Measurements from ENCODE around the gene RARB.

RARB gene

DNA sequence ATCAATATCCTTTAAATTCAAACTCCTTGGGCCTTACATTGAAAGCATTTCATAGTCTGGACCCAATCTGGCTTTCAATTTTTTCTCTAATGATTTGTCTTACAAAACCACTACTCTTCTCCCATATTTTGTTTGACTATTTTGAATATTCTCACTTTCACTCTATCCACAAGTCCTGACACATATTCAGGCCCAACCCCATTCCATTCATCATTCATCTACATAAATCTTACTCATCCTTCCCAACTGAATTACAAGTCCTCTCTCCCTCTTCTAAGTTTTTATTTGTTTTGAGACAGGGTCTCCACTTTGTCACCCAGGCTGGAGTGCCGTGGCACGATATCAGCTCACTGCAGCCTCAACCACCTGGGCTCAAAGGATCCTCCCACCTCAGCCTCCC is 193.0 kb downstream of the RARB start:
- H3K27ac ChIP-seq (ENCODE audit: low read length), result no peak overlapping the region
- H3K27me3 ChIP-seq (ENCODE audit: control insufficient read depth in 1 of 2, insufficient read depth in 2 of 2, low read length in 2 of 2), result no peaks in the 10 kb centered on the region
- no peaks in the 10 kb centered on the region for H3K9me3 ChIP-seq (ENCODE audit: control insufficient read depth in 2 of 2, low read length in 2 of 2)
- no peak overlapping the region for H3K9ac ChIP-seq (ENCODE audit: low read length in 2 of 2)
- peaks cover 13 to 30% of the 10 kb centered on the region in 2 donors for H3K36me3 ChIP-seq (ENCODE audit: control insufficient read depth in 2 of 2, insufficient read depth in 2 of 2, low read length in 2 of 2)
- no peaks in the 10 kb centered on the region for H3K4me1 ChIP-seq (ENCODE audit: control insufficient read depth, insufficient read depth, low read length)
- H3K4me3 ChIP-seq (ENCODE audit: low read length in 2 of 2), result no peak overlapping the region

DNA sequence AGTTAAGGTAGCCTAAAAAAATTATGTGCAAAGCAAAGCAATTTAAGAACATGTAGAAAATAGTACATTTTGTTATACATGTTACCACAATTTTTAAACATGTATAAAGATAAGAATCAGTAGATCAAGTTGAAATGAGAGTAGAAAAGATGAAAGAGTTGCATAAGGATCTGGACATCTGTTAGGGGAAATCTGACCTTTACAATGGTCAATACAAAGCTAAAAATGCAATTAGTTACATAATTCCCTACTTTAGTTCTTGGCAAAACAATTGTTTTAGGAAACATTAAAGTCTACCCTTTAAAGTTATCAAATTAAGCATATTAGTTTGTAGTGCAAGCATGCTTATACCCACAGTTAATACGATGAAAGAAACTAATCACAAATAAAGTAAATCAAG is 203.9 kb downstream of the RARB start:
- no peak overlapping the region for H3K9ac ChIP-seq (ENCODE audit: low read length in 2 of 2)
- H3K4me3 ChIP-seq (ENCODE audit: low read length in 2 of 2), result no peak overlapping the region
- no peaks in the 10 kb centered on the region for H3K4me1 ChIP-seq (ENCODE audit: control insufficient read depth, insufficient read depth, low read length)
- H3K36me3 ChIP-seq (ENCODE audit: control insufficient read depth in 2 of 2, insufficient read depth in 2 of 2, low read length in 2 of 2), result peaks cover 18% of the 10 kb centered on the region in 2 donors
- H3K9me3 ChIP-seq (ENCODE audit: control insufficient read depth in 2 of 2, low read length in 2 of 2), result no peaks in the 10 kb centered on the region
- H3K27me3 ChIP-seq (ENCODE audit: control insufficient read depth in 1 of 2, insufficient read depth in 2 of 2, low read length in 2 of 2), result no peaks in the 10 kb centered on the region
- H3K27ac ChIP-seq (ENCODE audit: low read length), result no peak overlapping the region

DNA sequence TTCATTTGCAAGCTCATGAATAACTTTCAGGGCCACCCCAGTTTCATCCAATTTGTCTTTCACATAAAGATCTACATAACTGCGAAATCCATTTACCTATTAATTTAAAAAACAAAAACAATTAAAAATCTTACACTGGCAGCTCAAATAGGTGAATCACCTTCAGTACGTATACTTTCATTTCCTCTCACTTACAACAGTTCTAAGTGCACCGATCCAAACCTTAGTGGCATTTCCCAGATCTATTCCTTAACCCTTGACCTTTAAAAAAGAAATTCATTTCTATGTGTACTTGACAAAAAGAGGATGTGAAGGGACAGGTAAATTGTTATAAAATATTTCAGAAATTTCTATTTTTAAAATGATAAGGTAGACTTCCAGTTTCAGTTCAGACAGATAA is 205.9 kb downstream of the RARB start:
- H3K9me3 ChIP-seq (ENCODE audit: control insufficient read depth in 2 of 2, low read length in 2 of 2), result no peaks in the 10 kb centered on the region
- H3K4me3 ChIP-seq (ENCODE audit: low read length in 2 of 2), result no peak overlapping the region
- H3K4me1 ChIP-seq (ENCODE audit: control insufficient read depth, insufficient read depth, low read length), result no peaks in the 10 kb centered on the region

DNA sequence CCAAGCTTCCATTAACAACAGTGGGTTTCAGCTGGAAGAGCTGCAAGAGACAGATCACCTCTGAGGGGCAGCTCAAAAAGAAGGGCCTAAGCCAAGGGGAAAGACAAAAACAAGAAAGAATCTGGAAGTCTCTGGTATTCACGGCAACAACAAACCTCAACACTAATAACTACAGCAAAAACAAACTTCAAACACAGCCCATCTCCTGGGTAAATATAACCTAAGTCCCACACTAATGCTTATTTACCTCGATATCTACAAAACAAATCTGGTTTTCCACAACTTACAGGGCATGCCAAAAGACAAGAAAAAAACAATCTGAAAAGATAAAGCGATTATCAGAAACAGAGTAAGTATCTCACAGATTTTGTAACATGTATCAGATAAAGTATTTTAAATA is 207.0 kb downstream of the RARB start:
- H3K4me3 ChIP-seq (ENCODE audit: low read length in 2 of 2), result no peak overlapping the region
- H3K36me3 ChIP-seq (ENCODE audit: control insufficient read depth in 2 of 2, insufficient read depth in 2 of 2, low read length in 2 of 2), result peaks cover 13% of the 10 kb centered on the region in 2 donors
- no peak overlapping the region for H3K27ac ChIP-seq (ENCODE audit: low read length)
- H3K9me3 ChIP-seq (ENCODE audit: control insufficient read depth in 2 of 2, low read length in 2 of 2), result no peaks in the 10 kb centered on the region
- H3K4me1 ChIP-seq (ENCODE audit: control insufficient read depth, insufficient read depth, low read length), result no peaks in the 10 kb centered on the region
- H3K9ac ChIP-seq (ENCODE audit: low read length in 2 of 2), result no peak overlapping the region
- no peaks in the 10 kb centered on the region for H3K27me3 ChIP-seq (ENCODE audit: control insufficient read depth in 1 of 2, insufficient read depth in 2 of 2, low read length in 2 of 2)

More for the DNA sequence above, 205.9 kb downstream of the RARB start:
- Histone ChIP-seq H3K27me3 (ENCODE audit: control insufficient read depth in 1 of 2, insufficient read depth in 2 of 2, low read length in 2 of 2) (no peaks in the 10 kb centered on the region), H3K27ac (ENCODE audit: low read length) (no peak overlapping the region), H3K9ac (ENCODE audit: low read length in 2 of 2) (no peak overlapping the region), H3K36me3 (ENCODE audit: control insufficient read depth in 2 of 2, insufficient read depth in 2 of 2, low read length in 2 of 2) (peaks cover 13 to 17% of the 10 kb centered on the region in 2 donors)

Measured in stomach smooth muscle (tissue), 2 donors.